ENCODE results near the gene RTL5.

RTL5 gene

DNA sequence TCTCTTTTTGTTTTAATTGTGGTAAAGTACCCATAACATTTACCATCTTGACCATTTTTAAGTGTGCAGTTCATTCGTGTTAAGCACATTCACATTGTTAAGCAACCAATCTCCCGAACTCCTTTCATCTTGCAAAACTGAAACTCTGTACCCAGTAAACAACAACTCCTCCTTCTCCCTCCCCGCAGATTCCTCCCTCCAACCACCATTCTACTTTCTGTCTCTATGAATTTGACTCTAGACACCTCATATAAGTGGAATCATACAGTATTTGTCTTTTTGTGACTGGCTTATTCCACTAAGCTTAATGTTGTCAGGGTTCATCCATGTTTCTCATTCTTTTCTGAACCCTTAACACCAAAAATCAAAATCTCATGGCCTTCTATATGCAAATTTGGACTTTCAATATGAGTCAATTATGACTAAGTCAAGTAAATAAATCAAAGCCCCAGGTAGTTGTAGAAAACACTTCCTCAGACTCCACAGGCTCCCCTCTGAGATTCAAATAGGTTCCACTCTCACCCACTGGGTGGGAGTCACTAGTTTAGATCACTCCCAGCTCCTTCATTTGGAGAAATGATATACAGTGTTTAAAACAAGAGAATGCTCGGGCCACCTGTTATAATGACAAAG, 9.8 kb upstream of the RTL5 start:
- no peaks in the 10 kb centered on the region for H3K9me3 Mint-ChIP-seq
- peaks cover 40% of the 10 kb centered on the region for H3K36me3 Mint-ChIP-seq (ENCODE audit: low read depth)
- H3K27me3 Mint-ChIP-seq: no peaks in the 10 kb centered on the region
- intact Hi-C loops (cut with micrococcal nuclease): no loop called here
- no peak overlapping the region for H3K4me3 Mint-ChIP-seq
- H3K4me1 Mint-ChIP-seq (ENCODE audit: low read depth): peaks cover 38% of the 10 kb centered on the region
- H3K27ac Mint-ChIP-seq: peak overlapping the region; percentile 8

GRCh38 chrX:72139538-72139937, 7.8 kb upstream of the RTL5 start:
- H3K4me3 Mint-ChIP-seq: no peak overlapping the region
- peaks cover 38% of the 10 kb centered on the region for H3K4me1 Mint-ChIP-seq (ENCODE audit: low read depth)
- no peak overlapping the region for H3K27ac Mint-ChIP-seq
- no peaks in the 10 kb centered on the region for H3K27me3 Mint-ChIP-seq
- peaks cover 48% of the 10 kb centered on the region for H3K36me3 Mint-ChIP-seq (ENCODE audit: low read depth)
- H3K9me3 Mint-ChIP-seq: no peaks in the 10 kb centered on the region
- intact Hi-C loops (cut with micrococcal nuclease): no loop called here

GRCh38 chrX:72137846-72138495, 6.3 kb upstream of the RTL5 start:
- Mint-ChIP-seq H3K4me1 (ENCODE audit: low read depth) (peaks cover 31% of the 10 kb centered on the region), H3K4me3 (no peak overlapping the region), H3K27me3 (no peaks in the 10 kb centered on the region), H3K27ac (no peak overlapping the region), H3K9me3 (no peaks in the 10 kb centered on the region), H3K36me3 (ENCODE audit: low read depth) (peaks cover 62% of the 10 kb centered on the region)
- intact Hi-C loops (cut with micrococcal nuclease): no loop called here

DNA sequence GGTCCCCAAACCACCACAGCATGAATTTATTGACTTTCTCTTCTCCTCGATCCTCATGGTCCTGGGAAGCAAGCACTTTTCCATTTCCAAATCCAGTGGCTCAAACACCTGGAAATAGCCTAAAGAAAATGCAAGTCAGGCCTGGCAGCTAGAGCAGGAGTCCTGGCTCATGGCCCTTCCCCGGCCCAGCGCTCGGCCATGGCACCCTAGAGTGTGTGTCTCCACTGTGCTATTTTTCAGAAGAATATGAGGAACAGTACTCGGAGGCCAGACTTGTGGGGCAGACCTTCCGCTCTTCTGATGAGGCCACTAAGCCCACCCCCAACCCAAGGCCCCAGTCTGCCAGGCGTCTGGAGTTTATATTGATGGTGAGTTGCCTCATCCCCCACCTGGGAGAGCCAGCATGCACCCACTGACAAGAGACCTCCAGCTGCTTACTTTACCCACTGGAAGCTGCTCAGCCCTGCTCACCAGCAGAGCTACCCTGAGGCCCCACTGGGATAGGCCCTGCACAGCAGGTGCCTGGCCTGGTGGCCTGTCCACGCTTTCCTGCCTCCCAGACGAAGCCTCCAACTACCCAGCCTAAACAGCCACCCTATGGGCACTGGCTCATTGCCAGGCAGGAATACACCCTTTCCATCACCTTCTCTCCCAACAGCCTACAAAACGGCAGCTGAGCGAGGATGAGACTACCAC, 2.3 kb upstream of the RTL5 start:
- Mint-ChIP-seq H3K9me3 (no peaks in the 10 kb centered on the region), H3K4me3 (no peak overlapping the region), H3K4me1 (ENCODE audit: low read depth) (peaks cover 28% of the 10 kb centered on the region), H3K27ac (no peak overlapping the region), H3K27me3 (no peaks in the 10 kb centered on the region), H3K36me3 (ENCODE audit: low read depth) (peaks cover 55% of the 10 kb centered on the region)
- intact Hi-C loops (cut with micrococcal nuclease): loop anchor here (5.0 kb wide), 1 partner anchor 48 kb away; the partner anchor contains the start of gene PIN4

DNA sequence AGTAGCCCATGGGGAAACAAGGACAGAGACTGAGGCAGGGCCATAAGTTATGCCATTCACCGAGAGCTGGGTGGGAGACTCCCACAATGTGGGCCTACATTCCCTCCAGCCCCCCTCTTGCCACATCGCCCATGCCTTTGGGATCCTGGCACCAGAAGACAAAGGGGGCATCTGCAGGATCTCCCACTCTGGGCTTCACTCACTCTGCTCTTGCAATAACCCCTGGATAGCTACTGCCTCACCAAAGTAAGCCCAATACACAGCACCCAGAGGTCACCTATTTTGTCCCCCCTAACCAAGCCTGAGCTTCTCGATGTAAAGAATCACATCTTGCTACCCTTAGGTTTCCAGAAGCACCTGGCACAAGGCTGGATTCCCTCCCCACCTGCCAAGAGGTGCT, 741 bp upstream of the RTL5 start:
- H3K4me1 Mint-ChIP-seq (ENCODE audit: low read depth): peaks cover 43% of the 10 kb centered on the region
- no peaks in the 10 kb centered on the region for H3K27me3 Mint-ChIP-seq
- peak overlapping the region; percentile 87 for H3K4me3 Mint-ChIP-seq
- H3K27ac Mint-ChIP-seq: peak overlapping the region; percentile 82
- H3K9me3 Mint-ChIP-seq: no peaks in the 10 kb centered on the region
- intact Hi-C loops (cut with micrococcal nuclease): loop anchor here (5.0 kb wide), 1 partner anchor 50 kb away; the partner anchor contains the start of gene PIN4
- H3K36me3 Mint-ChIP-seq (ENCODE audit: low read depth): peaks cover 47% of the 10 kb centered on the region

DNA sequence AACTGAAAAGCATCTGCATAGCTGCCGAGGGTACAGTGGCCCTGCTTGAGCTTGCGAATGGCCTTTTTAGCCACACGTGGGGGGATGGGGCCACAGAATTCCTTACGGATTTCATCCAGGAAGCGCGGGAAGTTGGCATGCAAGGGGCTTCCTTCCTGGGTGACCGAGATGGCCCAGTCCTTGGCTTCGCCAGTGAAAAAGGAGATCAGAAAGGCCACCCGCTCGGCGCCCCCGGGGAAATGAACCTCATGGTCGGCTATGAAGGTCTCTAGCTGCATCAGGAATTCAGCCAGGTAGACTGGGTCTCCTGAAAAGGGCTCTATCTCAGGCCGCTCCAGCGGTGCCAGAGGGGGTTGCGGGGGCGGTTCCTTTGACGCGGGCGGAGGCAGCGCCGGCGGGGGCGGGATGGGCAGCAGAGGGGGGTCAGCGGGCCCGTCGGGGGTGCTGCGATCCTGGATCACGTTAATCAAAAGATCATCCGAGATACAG, 909 bp downstream of the RTL5 start:
- peaks cover 41% of the 10 kb centered on the region for H3K36me3 Mint-ChIP-seq (ENCODE audit: low read depth)
- peaks cover 59% of the 10 kb centered on the region for H3K4me1 Mint-ChIP-seq (ENCODE audit: low read depth)
- H3K27ac Mint-ChIP-seq: peak overlapping the region; percentile 82
- no peaks in the 10 kb centered on the region for H3K9me3 Mint-ChIP-seq
- peak overlapping the region; percentile 67 for H3K4me3 Mint-ChIP-seq
- no peaks in the 10 kb centered on the region for H3K27me3 Mint-ChIP-seq
- intact Hi-C loops (cut with micrococcal nuclease): loop anchor here (5.0 kb wide), 1 partner anchor 51 kb away; the partner anchor contains the start of gene PIN4

DNA sequence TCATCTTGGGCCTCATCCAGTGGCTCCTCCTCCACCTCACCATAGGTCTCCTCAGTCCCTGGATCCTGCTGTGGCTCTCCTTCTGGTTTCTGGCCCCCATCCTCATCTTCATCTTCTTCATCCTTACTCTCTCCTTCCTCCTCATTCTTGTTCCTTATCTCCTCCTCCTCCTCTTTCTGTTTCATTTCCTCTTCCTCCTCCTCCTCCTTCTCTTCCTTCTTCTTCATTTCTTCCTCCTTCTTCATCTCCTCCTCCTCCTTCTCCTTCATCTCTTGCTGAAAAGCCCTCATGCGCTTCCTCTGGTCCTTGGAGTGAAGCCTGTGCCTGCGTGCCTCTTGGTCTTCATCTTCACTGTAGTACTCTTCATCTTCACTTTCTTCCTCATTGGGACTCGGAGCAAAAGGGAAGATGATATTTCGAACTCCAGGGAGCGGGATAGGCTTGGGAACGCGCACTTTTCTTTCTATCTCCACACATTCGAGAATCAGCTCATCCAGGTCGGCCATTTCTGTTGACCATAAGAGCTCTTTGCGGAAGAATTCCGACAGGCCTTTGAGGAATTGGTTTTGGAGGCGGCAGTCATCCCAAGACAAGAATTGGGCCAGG, 1.5 kb downstream of the RTL5 start:
- Mint-ChIP-seq H3K4me1 (ENCODE audit: low read depth) (peaks cover 64% of the 10 kb centered on the region), H3K36me3 (ENCODE audit: low read depth) (peaks cover 40% of the 10 kb centered on the region), H3K4me3 (peak overlapping the region; percentile 67), H3K9me3 (no peaks in the 10 kb centered on the region), H3K27ac (peak overlapping the region; percentile 82), H3K27me3 (no peaks in the 10 kb centered on the region)
- intact Hi-C loops (cut with micrococcal nuclease): loop anchor here (5.0 kb wide), 1 partner anchor 52 kb away; the partner anchor contains the start of gene PIN4

- intact Hi-C loops (cut with micrococcal nuclease): loop anchor here (5.0 to 10.0 kb wide), 3 partner anchors 53 to 132 kb away; partner anchors contain the start of gene PIN4
- Mint-ChIP-seq H3K27ac (peak overlapping the region; percentile 35), H3K9me3 (no peaks in the 10 kb centered on the region), H3K4me1 (ENCODE audit: low read depth) (peaks cover 70% of the 10 kb centered on the region), H3K36me3 (ENCODE audit: low read depth) (peaks cover 34% of the 10 kb centered on the region), H3K27me3 (no peaks in the 10 kb centered on the region), H3K4me3 (no peak overlapping the region)
These were observed 2.1 kb downstream of the RTL5 start for GRCh38 chrX:72129661-72130060.

- intact Hi-C loops (cut with micrococcal nuclease): loop anchor here (5.0 to 10.0 kb wide), 2 partner anchors 64 to 132 kb away; no protein-coding TSS in a partner anchor
- no peaks in the 10 kb centered on the region for H3K9me3 Mint-ChIP-seq
- H3K36me3 Mint-ChIP-seq (ENCODE audit: low read depth): peaks cover 26% of the 10 kb centered on the region
- no peak overlapping the region for H3K4me3 Mint-ChIP-seq
- H3K27ac Mint-ChIP-seq: peak overlapping the region; percentile 35
- no peaks in the 10 kb centered on the region for H3K27me3 Mint-ChIP-seq
- H3K4me1 Mint-ChIP-seq (ENCODE audit: low read depth): peaks cover 78% of the 10 kb centered on the region
These were observed 2.8 kb downstream of the RTL5 start for GRCh38 chrX:72128881-72129280.

DNA sequence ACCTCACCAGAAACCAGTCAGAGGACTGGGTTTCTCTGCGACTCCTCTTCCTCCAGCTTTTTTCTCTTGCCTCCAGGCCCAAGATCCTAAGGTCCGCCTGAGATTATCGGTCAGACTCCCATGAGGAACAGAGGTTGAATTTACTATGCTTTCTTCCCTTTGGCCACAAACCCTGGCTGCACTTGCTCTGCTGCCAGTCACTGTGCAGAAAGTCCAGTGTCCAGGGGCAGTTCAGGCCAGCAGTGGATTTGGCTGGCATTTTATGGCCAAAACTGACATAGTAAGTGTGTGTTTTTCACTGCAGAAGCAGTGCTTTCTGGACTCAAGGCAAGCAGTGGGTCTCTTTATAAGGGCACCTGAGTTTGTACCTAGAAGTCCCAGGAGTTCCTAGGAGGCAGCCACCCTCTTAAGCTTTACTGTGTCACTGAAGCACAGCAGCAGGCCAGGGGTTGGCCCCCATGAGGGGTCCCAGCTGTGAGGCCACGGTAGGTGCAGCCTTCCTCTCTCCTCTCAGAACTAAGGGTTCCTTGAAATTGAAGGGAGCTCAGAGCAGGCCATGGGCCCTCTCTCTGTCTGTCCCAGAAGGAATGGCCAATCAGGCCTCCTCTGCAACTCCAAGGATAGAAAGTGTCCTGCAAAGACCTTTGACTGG, 3.4 kb downstream of the RTL5 start:
- no peaks in the 10 kb centered on the region for H3K9me3 Mint-ChIP-seq
- H3K27me3 Mint-ChIP-seq: no peaks in the 10 kb centered on the region
- H3K4me3 Mint-ChIP-seq: no peak overlapping the region
- peak overlapping the region; percentile 35 for H3K27ac Mint-ChIP-seq
- peaks cover 22% of the 10 kb centered on the region for H3K36me3 Mint-ChIP-seq (ENCODE audit: low read depth)
- intact Hi-C loops (cut with micrococcal nuclease): loop anchor here (5.0 to 10.0 kb wide), 2 partner anchors 64 to 131 kb away; no protein-coding TSS in a partner anchor
- peaks cover 84% of the 10 kb centered on the region for H3K4me1 Mint-ChIP-seq (ENCODE audit: low read depth)

- Mint-ChIP-seq H3K36me3 (ENCODE audit: low read depth) (peaks cover 17% of the 10 kb centered on the region), H3K4me1 (ENCODE audit: low read depth) (peaks cover 87% of the 10 kb centered on the region), H3K9me3 (no peaks in the 10 kb centered on the region), H3K27me3 (no peaks in the 10 kb centered on the region), H3K4me3 (no peak overlapping the region), H3K27ac (peak overlapping the region; percentile 50)
- intact Hi-C loops (cut with micrococcal nuclease): loop anchor here (5.0 to 10.0 kb wide), 2 partner anchors 63 to 130 kb away; no protein-coding TSS in a partner anchor
These were observed 4.4 kb downstream of the RTL5 start for GRCh38 chrX:72127332-72127731.

DNA sequence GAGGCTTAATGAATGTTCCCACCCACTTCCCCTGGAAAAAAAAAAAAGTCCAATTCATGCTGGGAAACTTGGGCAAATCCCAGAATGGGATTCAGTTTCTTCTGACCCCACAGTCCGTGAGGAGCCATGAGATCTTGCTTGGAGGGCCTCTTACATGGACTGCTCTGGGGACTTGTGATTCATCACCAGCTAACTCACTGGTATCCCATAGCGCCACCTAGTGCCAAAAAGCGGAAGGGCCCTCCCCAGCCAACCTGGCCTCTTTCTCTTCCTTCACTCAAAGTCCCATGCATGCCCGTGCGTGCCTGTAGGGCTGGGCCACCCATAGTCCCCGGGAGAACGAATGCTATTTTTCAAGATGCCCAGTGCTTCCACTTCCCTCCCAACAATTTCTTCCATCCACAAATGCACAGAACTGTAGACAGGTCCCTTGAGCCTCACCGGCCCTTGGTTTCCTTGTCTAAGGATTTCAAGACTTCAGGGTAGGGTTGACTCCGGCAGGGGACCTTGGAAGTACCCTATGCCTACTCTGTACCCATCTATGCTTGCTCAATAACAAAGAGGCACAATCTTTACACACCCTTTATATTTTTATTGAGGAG, 5.1 kb downstream of the RTL5 start:
- no peaks in the 10 kb centered on the region for H3K9me3 Mint-ChIP-seq
- H3K4me3 Mint-ChIP-seq: no peak overlapping the region
- H3K4me1 Mint-ChIP-seq (ENCODE audit: low read depth): peaks cover 81% of the 10 kb centered on the region
- H3K27ac Mint-ChIP-seq: peak overlapping the region; percentile 50
- no peaks in the 10 kb centered on the region for H3K27me3 Mint-ChIP-seq
- H3K36me3 Mint-ChIP-seq (ENCODE audit: low read depth): peaks cover 17% of the 10 kb centered on the region
- intact Hi-C loops (cut with micrococcal nuclease): loop anchor here (1.0 to 10.0 kb wide), 3 partner anchors 62 to 129 kb away; no protein-coding TSS in a partner anchor

DNA sequence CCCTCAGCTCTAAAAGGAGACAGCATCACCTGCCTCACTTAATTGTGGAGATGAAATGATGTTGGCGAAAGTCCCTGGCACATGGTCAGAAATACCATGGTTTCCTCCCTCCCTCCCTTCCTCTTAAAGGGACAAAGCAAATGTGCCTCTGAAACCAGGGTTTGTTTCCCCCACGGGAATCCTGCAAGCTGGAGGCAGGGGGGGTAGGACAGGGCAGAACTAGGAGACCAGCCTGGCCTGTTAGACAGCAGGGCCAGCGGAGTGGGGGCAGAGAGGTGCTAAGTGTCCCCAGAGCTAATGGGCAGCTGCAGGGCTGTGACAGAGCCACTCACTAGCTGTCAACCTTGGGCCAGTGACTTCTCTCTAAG, 5.7 kb downstream of the RTL5 start:
- intact Hi-C loops (cut with micrococcal nuclease): loop anchor here (1.0 to 10.0 kb wide), 3 partner anchors 61 to 129 kb away; no protein-coding TSS in a partner anchor
- no peak overlapping the region for H3K4me3 Mint-ChIP-seq
- H3K27ac Mint-ChIP-seq: peak overlapping the region; percentile 50
- H3K36me3 Mint-ChIP-seq (ENCODE audit: low read depth): peaks cover 17% of the 10 kb centered on the region
- H3K9me3 Mint-ChIP-seq: no peaks in the 10 kb centered on the region
- peaks cover 83% of the 10 kb centered on the region for H3K4me1 Mint-ChIP-seq (ENCODE audit: low read depth)
- H3K27me3 Mint-ChIP-seq: no peaks in the 10 kb centered on the region
